ENCODE results near the gene SAYSD1.

Gene SAYSD1

DNA sequence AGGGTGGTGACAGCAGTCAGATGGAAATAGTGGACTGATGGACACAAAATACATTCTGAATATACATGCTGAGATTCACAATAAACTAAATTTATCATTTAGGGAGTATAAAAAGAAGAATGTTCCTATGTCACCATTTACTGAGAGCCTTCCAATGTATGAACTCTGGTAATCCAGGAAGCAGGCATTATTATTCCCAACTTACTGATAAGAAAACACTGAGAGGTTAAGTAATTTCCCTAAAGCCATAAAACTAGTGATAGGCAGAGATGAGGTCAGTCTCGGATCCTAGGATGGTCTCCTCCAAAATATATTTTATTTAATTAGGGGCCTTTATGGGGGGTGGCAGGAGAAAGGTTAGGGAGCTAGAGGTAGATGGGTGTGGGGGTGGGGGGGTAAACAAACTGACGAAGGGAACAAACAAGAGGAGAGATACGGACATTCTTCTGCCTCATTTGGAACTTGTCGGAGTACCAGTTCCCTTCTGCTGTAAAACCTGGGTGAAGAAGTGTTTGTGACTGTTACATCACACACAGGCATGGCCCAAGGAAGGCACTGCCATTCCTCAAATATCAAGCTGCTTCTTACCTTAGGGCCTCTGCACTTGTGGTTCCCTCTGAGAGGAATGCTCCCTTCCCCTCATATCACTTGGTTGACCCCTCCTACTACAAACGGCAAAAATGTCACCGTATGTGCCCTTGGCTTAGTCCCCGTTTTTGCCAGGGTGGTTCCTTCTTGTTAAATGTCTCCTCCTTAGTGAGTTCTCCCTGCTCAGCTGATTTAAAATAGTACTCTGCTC is 6.7 kb downstream of the SAYSD1 start:
- Histone ChIP-seq H3K79me2 (ENCODE audit: low read length) (no peaks in the 10 kb centered on the region), H2AFZ (ENCODE audit: low read depth, low read length) (no peak overlapping the region), H3K4me3 (ENCODE audit: low read length) (no peak overlapping the region), H4K20me1 (ENCODE audit: insufficient read depth, low read length) (0 out of 2 replicates have a peak, but pooled peaks cover 6% of the 10 kb centered on the region), H3K4me1 (ENCODE audit: low read length) (peaks cover 11% of the 10 kb centered on the region), H3K27ac (ENCODE audit: low read length) (no peak overlapping the region), H3K36me3 (replicated peaks; ENCODE audit: low read depth, low read length) (peaks cover 13% of the 10 kb centered on the region), H3K9me3 (ENCODE audit: insufficient read depth, low read length) (no peaks in the 10 kb centered on the region), H3K27me3 (ENCODE audit: low read depth, low read length) (no peaks in the 10 kb centered on the region), H3K4me2 (ENCODE audit: low read length) (no peak overlapping the region), H3K9ac (ENCODE audit: low read length) (no peak overlapping the region)
- no peak for TF ChIP-seq EZH2phosphoT487 (IDR thresholded peaks at IDR 0.05; ENCODE audit: low read depth)
- TF ChIP-seq, protein P1, sequence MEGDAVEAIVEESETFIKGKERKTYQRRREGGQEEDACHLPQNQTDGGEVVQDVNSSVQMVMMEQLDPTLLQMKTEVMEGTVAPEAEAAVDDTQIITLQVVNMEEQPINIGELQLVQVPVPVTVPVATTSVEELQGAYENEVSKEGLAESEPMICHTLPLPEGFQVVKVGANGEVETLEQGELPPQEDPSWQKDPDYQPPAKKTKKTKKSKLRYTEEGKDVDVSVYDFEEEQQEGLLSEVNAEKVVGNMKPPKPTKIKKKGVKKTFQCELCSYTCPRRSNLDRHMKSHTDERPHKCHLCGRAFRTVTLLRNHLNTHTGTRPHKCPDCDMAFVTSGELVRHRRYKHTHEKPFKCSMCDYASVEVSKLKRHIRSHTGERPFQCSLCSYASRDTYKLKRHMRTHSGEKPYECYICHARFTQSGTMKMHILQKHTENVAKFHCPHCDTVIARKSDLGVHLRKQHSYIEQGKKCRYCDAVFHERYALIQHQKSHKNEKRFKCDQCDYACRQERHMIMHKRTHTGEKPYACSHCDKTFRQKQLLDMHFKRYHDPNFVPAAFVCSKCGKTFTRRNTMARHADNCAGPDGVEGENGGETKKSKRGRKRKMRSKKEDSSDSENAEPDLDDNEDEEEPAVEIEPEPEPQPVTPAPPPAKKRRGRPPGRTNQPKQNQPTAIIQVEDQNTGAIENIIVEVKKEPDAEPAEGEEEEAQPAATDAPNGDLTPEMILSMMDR (IDR thresholded peaks at IDR 0.05; ENCODE audit: low read depth, low read length) = no peak

GRCh38 chr6:39107641-39108040 is 7.3 kb downstream of the SAYSD1 start:
- H3K9me3 ChIP-seq (ENCODE audit: insufficient read depth, low read length) = no peaks in the 10 kb centered on the region
- no peak overlapping the region for H3K9ac ChIP-seq (ENCODE audit: low read length)
- peaks cover 13% of the 10 kb centered on the region for H3K36me3 ChIP-seq (replicated peaks; ENCODE audit: low read depth, low read length)
- no peaks in the 10 kb centered on the region for H3K27me3 ChIP-seq (ENCODE audit: low read depth, low read length)
- 0 out of 2 replicates have a peak overlapping the region, but pooled peaks have one; percentile 7 for H3K4me2 ChIP-seq (ENCODE audit: low read length)
- 0 out of 2 replicates have a peak, but pooled peaks cover 6% of the 10 kb centered on the region for H4K20me1 ChIP-seq (ENCODE audit: insufficient read depth, low read length)
- H3K27ac ChIP-seq (ENCODE audit: low read length) = no peak overlapping the region
- TF ChIP-seq EZH2phosphoT487 (IDR thresholded peaks at IDR 0.05; ENCODE audit: low read depth) = no peak
- TF ChIP-seq, protein P1 (IDR thresholded peaks at IDR 0.05; ENCODE audit: low read depth, low read length) = no peak
- H3K4me3 ChIP-seq (ENCODE audit: low read length) = no peak overlapping the region
- H3K4me1 ChIP-seq (ENCODE audit: low read length) = peaks cover 17% of the 10 kb centered on the region
- H3K79me2 ChIP-seq (ENCODE audit: low read length) = no peaks in the 10 kb centered on the region
- H2AFZ ChIP-seq (ENCODE audit: low read depth, low read length) = no peak overlapping the region

GRCh38 chr6:39107034-39107433 is 8.0 kb downstream of the SAYSD1 start:
- Histone ChIP-seq H3K9me3 (ENCODE audit: insufficient read depth, low read length) (no peaks in the 10 kb centered on the region), H3K36me3 (replicated peaks; ENCODE audit: low read depth, low read length) (peaks cover 13% of the 10 kb centered on the region), H3K9ac (ENCODE audit: low read length) (no peak overlapping the region), H3K4me1 (ENCODE audit: low read length) (peaks cover 22% of the 10 kb centered on the region), H3K79me2 (ENCODE audit: low read length) (no peaks in the 10 kb centered on the region), H4K20me1 (ENCODE audit: insufficient read depth, low read length) (0 out of 2 replicates have a peak, but pooled peaks cover 6% of the 10 kb centered on the region), H3K27ac (ENCODE audit: low read length) (no peak overlapping the region), H2AFZ (ENCODE audit: low read depth, low read length) (no peak overlapping the region), H3K27me3 (ENCODE audit: low read depth, low read length) (no peaks in the 10 kb centered on the region), H3K4me3 (ENCODE audit: low read length) (no peak overlapping the region), H3K4me2 (ENCODE audit: low read length) (0 out of 2 replicates have a peak overlapping the region, but pooled peaks have one; percentile 7)
- no peak for TF ChIP-seq EZH2phosphoT487 (IDR thresholded peaks at IDR 0.05; ENCODE audit: low read depth)
- TF ChIP-seq, protein P1 (IDR thresholded peaks at IDR 0.05; ENCODE audit: low read depth, low read length) = no peak

GRCh38 chr6:39104528-39104927 is 10.5 kb downstream of the SAYSD1 start:
- H3K79me2 ChIP-seq (ENCODE audit: low read length) = no peaks in the 10 kb centered on the region
- H3K4me1 ChIP-seq (ENCODE audit: low read length) = peaks cover 28% of the 10 kb centered on the region
- no peak overlapping the region for H3K4me2 ChIP-seq (ENCODE audit: low read length)
- no peaks in the 10 kb centered on the region for H3K9me3 ChIP-seq (ENCODE audit: insufficient read depth, low read length)
- H3K9ac ChIP-seq (ENCODE audit: low read length) = no peak overlapping the region
- no peak overlapping the region for H3K27ac ChIP-seq (ENCODE audit: low read length)
- H2AFZ ChIP-seq (ENCODE audit: low read depth, low read length) = no peak overlapping the region
- 0 out of 2 replicates have a peak, but pooled peaks cover 6% of the 10 kb centered on the region for H4K20me1 ChIP-seq (ENCODE audit: insufficient read depth, low read length)
- no peak overlapping the region for H3K4me3 ChIP-seq (ENCODE audit: low read length)
- H3K36me3 ChIP-seq (replicated peaks; ENCODE audit: low read depth, low read length) = peaks cover 6% of the 10 kb centered on the region
- no peaks in the 10 kb centered on the region for H3K27me3 ChIP-seq (ENCODE audit: low read depth, low read length)
- TF ChIP-seq, protein P1 (IDR thresholded peaks at IDR 0.05; ENCODE audit: low read depth, low read length) = no peak
- TF ChIP-seq EZH2phosphoT487 (IDR thresholded peaks at IDR 0.05; ENCODE audit: low read depth) = no peak
